Hepatic stellate cell (primary cell): Measurements from ENCODE around the gene LYZ.

Experiments
- DNase-seq: peaks from one replicate; pipeline ENCODE4 v3.0.0; 2011; ENCODE audit warnings: low spot score

Gene LYZ

GRCh38 chr12:69338936-69339335 is 9.2 kb upstream of the LYZ start:
- DNase-seq = no peak

GRCh38 chr12:69339999-69340398 is 8.2 kb upstream of the LYZ start:
- DNase-seq = no peak

- DNase-seq = no peak
Observed at GRCh38 chr12:69341328-69341727, 6.9 kb upstream of the LYZ start.

- DNase-seq = no peak
Observed at GRCh38 chr12:69342421-69342820, 5.8 kb upstream of the LYZ start.

GRCh38 chr12:69343357-69343756 is 4.8 kb upstream of the LYZ start:
- DNase-seq = no peak

- no peak for DNase-seq
Observed at GRCh38 chr12:69343885-69344612, 4.1 kb upstream of the LYZ start.

GRCh38 chr12:69345077-69345476 is 3.1 kb upstream of the LYZ start:
- DNase-seq = no peak

- DNase-seq = no peak
Observed at GRCh38 chr12:69345742-69346141, 2.4 kb upstream of the LYZ start.

GRCh38 chr12:69350002-69350626 is 1.9 kb downstream of the LYZ start:
- DNase-seq = no peak

- no peak for DNase-seq
Observed at GRCh38 chr12:69350777-69351176, 2.6 kb downstream of the LYZ start.

- no peak for DNase-seq
Observed at GRCh38 chr12:69351462-69352236, 3.5 kb downstream of the LYZ start.

GRCh38 chr12:69352904-69353303 is 4.7 kb downstream of the LYZ start:
- DNase-seq = no peak

GRCh38 chr12:69354172-69354555 is 6.0 kb downstream of the LYZ start:
- no peak for DNase-seq

GRCh38 chr12:69354556-69355187 is 6.5 kb downstream of the LYZ start:
- DNase-seq = no peak

GRCh38 chr12:69355363-69356028 is 7.3 kb downstream of the LYZ start:
- no peak for DNase-seq

GRCh38 chr12:69359531-69360347 is 11.6 kb downstream of the LYZ start, which contains the start of gene YEATS4:
YEATS4 (plus strand) TSS chr12:69359743; CDS start chr12:69359973, 230 bp downstream.
- DNase-seq = peak; percentile 98

- DNase-seq = no peak
Observed at GRCh38 chr12:69360348-69360672, 12.1 kb downstream of the LYZ start.

- no peak for DNase-seq
Observed at GRCh38 chr12:69366796-69367195, 18.6 kb downstream of the LYZ start.

GRCh38 chr12:69368171-69368570 is 20.0 kb downstream of the LYZ start:
- DNase-seq = no peak

- no peak for DNase-seq
Observed at GRCh38 chr12:69383074-69383473, 34.9 kb downstream of the LYZ start.

GRCh38 chr12:69385038-69385437 is 36.9 kb downstream of the LYZ start:
- DNase-seq = no peak
